H1 (cell line): ENCODE results near the gene PTPRG. TPM values are rescaled to one million over a fixed set of nuclear protein-coding genes. Genes with fewer than 3 reads are reported as not detected.

ENCODE experiments used
- CTCF ChIA-PET: fragments of 300-600 bp; sonication (Branson Sonifier 250); formaldehyde crosslinking; loops from one replicate; lab custom pipeline; 2021; ENCODE audit not compliant: partially characterized antibody; lab: Charles Lee
- POLR2A ChIA-PET: fragments of 300-600 bp; sonication (Branson Sonifier 250); formaldehyde crosslinking; loops from one replicate; lab custom pipeline; 2021; ENCODE audit warnings: inconsistent platforms; ENCODE audit not compliant: partially characterized antibody; lab: Charles Lee
- DNase-seq, 2 experiments: peaks; one replicate each; pipeline versions ENCODE4 v3.0.0 to v3.0.0-alpha.2; 2010 to 2022; ENCODE audit warnings: low spot score in 2 of 2, low read depth in 1 of 2, mixed read lengths in 1 of 2
- FAIRE-seq: peaks from 2 replicates; lab custom pipeline; 2011; peaks lifted over from hg19 to GRCh38; lab: Jason Lieb, UNC
- H2AFZ ChIP-seq: 2 replicates; pipeline ENCODE4 v1.8.1; 2012; ENCODE audit warnings: low read length, inconsistent platforms
- H2AK5ac ChIP-seq: 2 replicates; pipeline ENCODE4 v1.6.1; 2013; ENCODE audit warnings: low read depth, low read length
- H2BK120ac ChIP-seq: replicated peaks from 2 replicates; pipeline ENCODE3; 2013; ENCODE audit warnings: low read depth, low read length, inconsistent platforms
- H2BK12ac ChIP-seq: 2 replicates; pipeline ENCODE4 v1.6.1; 2013; ENCODE audit warnings: low read depth, low read length
- H2BK15ac ChIP-seq: 2 replicates; pipeline ENCODE4 v1.6.1; 2013; ENCODE audit warnings: low read length
- H2BK20ac ChIP-seq: 2 replicates; pipeline ENCODE4 v1.6.1; 2013; ENCODE audit warnings: low read length
- H2BK5ac ChIP-seq: 2 replicates; pipeline ENCODE4 v1.6.1; 2013; ENCODE audit warnings: low read depth, low read length
- H3K14ac ChIP-seq: 2 replicates; pipeline ENCODE4 v1.6.1; 2013; ENCODE audit warnings: inconsistent platforms; ENCODE audit not compliant: insufficient read length
- H3K18ac ChIP-seq: 2 replicates; pipeline ENCODE4 v1.6.1; 2013; ENCODE audit warnings: low read length; ENCODE audit errors: extremely low read depth
- H3K23ac ChIP-seq: 2 replicates; pipeline ENCODE4 v1.6.1; 2013; ENCODE audit warnings: inconsistent platforms; ENCODE audit not compliant: insufficient read length
- H3K23me2 ChIP-seq: 2 replicates; pipeline ENCODE4 v1.6.1; 2013; ENCODE audit warnings: low read depth, low read length
- H3K27ac ChIP-seq: 2 replicates; pipeline ENCODE4 v1.6.1; 2011; ENCODE audit warnings: low read depth, low read length, inconsistent platforms
- H3K27me3 ChIP-seq, 4 experiments: replicated peaks in 1 of 4; 1 replicate in 1 of 4; 2 replicates in 3 of 4; pipeline versions ENCODE4 v1.6.1 to v1.8.1; 2011 to 2013; ENCODE audit warnings: low read length in 3 of 4, mild to moderate bottlenecking in 3 of 4, inconsistent platforms in 2 of 4, mixed read lengths in 2 of 4, moderate library complexity in 1 of 4; ENCODE audit not compliant: control insufficient read depth in 3 of 4, insufficient read depth in 3 of 4; ENCODE audit errors: extremely low read depth in 1 of 4
- H3K36me3 ChIP-seq, 4 experiments: 2 replicates each; pipeline versions ENCODE4 v1.6.1 to v1.8.1; 2011 to 2013; ENCODE audit warnings: mild to moderate bottlenecking in 4 of 4, low read length in 3 of 4, moderate library complexity in 2 of 4, control low read depth in 1 of 4, inconsistent platforms in 1 of 4; ENCODE audit not compliant: insufficient read depth in 4 of 4, control insufficient read depth in 2 of 4
- H3K4ac ChIP-seq: replicated peaks from 2 replicates; pipeline ENCODE3; 2013; ENCODE audit warnings: low read length, low read depth, mixed read lengths, inconsistent platforms; ENCODE audit not compliant: insufficient read length
- H3K4me1 ChIP-seq, 4 experiments: replicated peaks in 1 of 4; 1 replicate in 1 of 4; 2 replicates in 3 of 4; pipeline versions ENCODE4 v1.6.1 to v1.8.1; 2011 to 2013; ENCODE audit warnings: low read length in 3 of 4, inconsistent platforms in 2 of 4, mixed read lengths in 1 of 4; ENCODE audit not compliant: insufficient read depth in 4 of 4, control insufficient read depth in 3 of 4
- H3K4me2 ChIP-seq, 2 experiments: 2 replicates each; pipeline versions ENCODE4 v1.6.1 to v1.8.1; 2011 to 2013; ENCODE audit warnings: low read depth in 2 of 2, low read length in 2 of 2, control low read depth in 1 of 2, inconsistent platforms in 1 of 2, mild to moderate bottlenecking in 1 of 2; ENCODE audit not compliant: insufficient read depth in 1 of 2
- H3K4me3 ChIP-seq, 4 experiments: fragments of 200-600, 300-600 bp in 1 of 4; sonication (generic), shearing (Covaris generic), sonication (Bioruptor Twin) in 1 of 4; 2 replicates each; pipeline versions ENCODE4 v1.5.1 to v1.8.1; 2011 to 2016; ENCODE audit warnings: low read length in 4 of 4, low read depth in 3 of 4, control low read depth in 2 of 4, inconsistent platforms in 2 of 4, mild to moderate bottlenecking in 2 of 4, mixed read lengths in 1 of 4, moderate library complexity in 1 of 4; ENCODE audit not compliant: insufficient read depth in 2 of 4; ENCODE audit errors: extremely low read depth in 1 of 4
- H3K56ac ChIP-seq: replicated peaks from 2 replicates; pipeline ENCODE3; 2013; ENCODE audit warnings: low read depth, mild to moderate bottlenecking, mixed read lengths, low read length, inconsistent platforms; ENCODE audit not compliant: insufficient read length
- H3K79me1 ChIP-seq: 2 replicates; pipeline ENCODE4 v1.6.1; 2013; ENCODE audit warnings: low read depth, low read length, control low read depth
- H3K79me2 ChIP-seq, 2 experiments: 2 replicates each; pipeline versions ENCODE4 v1.6.1 to v1.8.1; 2012 to 2013; ENCODE audit warnings: low read length in 2 of 2, mild to moderate bottlenecking in 2 of 2, inconsistent platforms in 1 of 2; ENCODE audit not compliant: insufficient read depth in 2 of 2, control insufficient read depth in 1 of 2
- H3K9ac ChIP-seq, 4 experiments: replicated peaks in 1 of 4; 1 replicate in 1 of 4; 2 replicates in 3 of 4; pipeline versions ENCODE4 v1.6.1 to v1.8.1; 2011 to 2013; ENCODE audit warnings: low read depth in 3 of 4, low read length in 3 of 4, control low read depth in 2 of 4, mild to moderate bottlenecking in 2 of 4, moderate library complexity in 2 of 4, inconsistent platforms in 1 of 4; ENCODE audit errors: extremely low read depth in 1 of 4
- H3K9me3 ChIP-seq, 2 experiments: 2 replicates each; pipeline versions ENCODE4 v1.6.1 to v1.8.1; 2012 to 2013; ENCODE audit warnings: mild to moderate bottlenecking in 2 of 2, moderate library complexity in 2 of 2, control low read depth in 1 of 2, inconsistent platforms in 1 of 2, low read depth in 1 of 2, low read length in 1 of 2, mixed read lengths in 1 of 2; ENCODE audit not compliant: insufficient read depth in 2 of 2
- H4K20me1 ChIP-seq, 2 experiments: replicated peaks in 1 of 2; 2 replicates each; pipeline versions ENCODE3 to v1.8.1; 2011 to 2013; ENCODE audit warnings: inconsistent platforms in 2 of 2, low read length in 2 of 2, mild to moderate bottlenecking in 1 of 2; ENCODE audit not compliant: insufficient read depth in 2 of 2, control insufficient read depth in 1 of 2
- H4K5ac ChIP-seq: 2 replicates; pipeline ENCODE4 v1.6.1; 2013; ENCODE audit warnings: low read length, low read depth, mixed read lengths, inconsistent platforms; ENCODE audit not compliant: insufficient read length
- H4K8ac ChIP-seq: 2 replicates; pipeline ENCODE4 v1.8.0; 2013; ENCODE audit warnings: mild to moderate bottlenecking, moderate library complexity, low read length, inconsistent platforms; ENCODE audit not compliant: insufficient read depth; ENCODE audit errors: extremely low read depth
- H4K91ac ChIP-seq: replicated peaks from 2 replicates; pipeline ENCODE3; 2013; ENCODE audit warnings: low read length, mixed read lengths, inconsistent platforms; ENCODE audit not compliant: insufficient read length
- CHD1 ChIP-seq: IDR thresholded peaks from 2 replicates; pipeline ENCODE4 v1.6.1; 2012; ENCODE audit warnings: low read depth, low read length, improper control_type of control experiment
- FOSL1 ChIP-seq: IDR thresholded peaks from 2 replicates; pipeline ENCODE4 v1.6.1; 2011; ENCODE audit warnings: mild to moderate bottlenecking, low read depth, low read length, moderate library complexity; ENCODE audit not compliant: insufficient read depth
- NRF1 ChIP-seq: IDR thresholded peaks from 2 replicates; pipeline ENCODE4 v1.6.1; 2011; ENCODE audit warnings: mild to moderate bottlenecking, low read depth, low read length, improper control_type of control experiment
- POLR2AphosphoS5 ChIP-seq: IDR thresholded peaks from 2 replicates; pipeline ENCODE4 v1.6.1; 2011; ENCODE audit warnings: low read depth, low read length
- SAP30 ChIP-seq: fragments of 300-600 bp; sonication (generic); IDR thresholded peaks from 2 replicates; pipeline ENCODE4 v1.7.1; 2012; ENCODE audit warnings: low read length, moderate library complexity, mild to moderate bottlenecking, inconsistent platforms; ENCODE audit not compliant: insufficient read depth, insufficient replicate concordance
- SUZ12 ChIP-seq: fragments of 200-600 bp; sonication (generic); IDR thresholded peaks from 2 replicates; pipeline ENCODE4 v1.6.1; 2012; ENCODE audit warnings: mild to moderate bottlenecking, inconsistent platforms, low read length, moderate library complexity, mixed read lengths
- TAF7 ChIP-seq: optimal IDR thresholded peaks from 2 replicates; pipeline ENCODE3; 2011; ENCODE audit warnings: low read depth, mild to moderate bottlenecking, inconsistent platforms, low read length, moderate library complexity, borderline replicate concordance
- ZNF274 ChIP-seq: IDR thresholded peaks from 2 replicates; pipeline ENCODE4 v1.7.0; 2012; ENCODE audit warnings: low read length, borderline replicate concordance; ENCODE audit errors: extremely low read depth
- WGBS, 2 experiments: shearing (Covaris generic) in 1 of 2; methylation state at CpG; one replicate each; pipeline versions ENCODE4 v1.1.6 to v1.1.7; 2013 to 2015; ENCODE audit warnings: low lambda C conversion rate in 2 of 2, mixed read lengths in 2 of 2, inconsistent platforms in 1 of 2, low coverage in 1 of 2, missing lambda C conversion rate in 1 of 2; ENCODE audit not compliant: insufficient replicate concordance in 2 of 2, insufficient coverage in 1 of 2, insufficient read length in 1 of 2; ENCODE audit errors: extremely low coverage in 1 of 2, missing lambda C conversion rate in 1 of 2; 5-methylcytosine and 5-hydroxymethylcytosine counted together
- polyA plus RNA-seq, 7 experiments: library from polyadenylated mRNA; depleted of rRNA in 3 of 7; stranded (reverse) in 5 of 7; unstranded in 2 of 7; fragments of >200 nt in 5 of 7; fragments of 200-250 nt in 2 of 7; gene quantifications; 1 replicate in 5 of 7; 2 replicates in 1 of 7; 4 replicates in 1 of 7; pipeline versions ENCODE4 v1.2.1 to v1.2.3, GENCODE V29; 2011 to 2013; ENCODE audit warnings: missing spikeins in 2 of 7, mixed read lengths in 2 of 7
- total RNA-seq: library from RNA; stranded (reverse); fragmentation: NEBNext Ultra II Directional; extraction: Animal tissue kit (Norgen Biotek cat#: 25700); gene quantifications from 2 replicates; pipeline ENCODE4 v1.2.1, GENCODE V29; 2021
- TF ChIP-seq, protein P1 (sequence below): IDR thresholded peaks from 2 replicates; pipeline ENCODE4 v1.6.1; 2012; ENCODE audit warnings: inconsistent platforms

The PTPRG gene
- total and polyA plus RNA-seq, 2 of the 8 experiments (the other 6 are each of a cell fraction or from before 2014, with no cell fraction given) = 23.3 to 96.2 TPM

DNA sequence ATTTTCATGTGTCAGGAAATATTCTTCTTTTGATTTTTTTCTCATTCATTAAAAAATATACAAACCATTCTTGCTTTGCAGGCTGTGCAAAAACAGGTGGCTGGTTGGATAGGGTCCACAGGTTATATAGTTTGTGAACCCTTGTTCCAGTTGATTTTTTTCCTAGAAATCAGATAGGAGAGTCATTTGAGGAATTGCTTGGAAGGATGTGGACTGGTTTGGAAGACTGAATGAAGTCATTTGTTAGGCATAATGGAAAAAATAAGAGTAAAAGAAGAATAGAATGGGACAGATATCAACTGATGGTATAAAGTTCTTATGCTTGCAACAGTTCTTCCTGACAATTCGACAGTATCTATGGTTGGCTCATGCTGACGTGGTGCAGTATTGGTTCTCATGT lies 189.4 kb downstream of the PTPRG start:
- no peak overlapping the region for H3K23ac ChIP-seq
- peaks cover 4 to 87% of the 10 kb centered on the region in 2 experiments; a peak in 3 of 4 replicates for H3K79me2 ChIP-seq
- peaks cover 0 to 3% (median 0%) of the 10 kb centered on the region in 4 experiments; a peak in 2 of 7 replicates for H3K4me1 ChIP-seq
- H2BK5ac ChIP-seq = no peak overlapping the region
- no peak overlapping the region for H2BK20ac ChIP-seq
- WGBS, 2 experiments = 97% methylated on average over 2 of the region's 2 CpGs; no CpG with 5 or more reads in 1 of the 2 experiments
- peaks cover 0 to 6% of the 10 kb centered on the region in 2 experiments for H4K20me1 ChIP-seq
- H2AK5ac ChIP-seq = no peak overlapping the region
- peaks cover 16% of the 10 kb centered on the region; the same call in 1 of the 2 replicates for H3K79me1 ChIP-seq
- H3K56ac ChIP-seq = no peak overlapping the region
- no peaks in the 10 kb centered on the region for H3K27me3 ChIP-seq
- no peaks in the 10 kb centered on the region for H3K23me2 ChIP-seq
- peaks cover 0 to 11% (median 1%) of the 10 kb centered on the region in 4 experiments; a peak in 4 of 8 replicates for H3K36me3 ChIP-seq
- H3K4me2 ChIP-seq = no peak overlapping the region
- DNase-seq = no peak
- ChIA-PET POLR2A (no interaction called here), CTCF (no interaction called here)
- H4K5ac ChIP-seq = no peak overlapping the region
- no peak overlapping the region for H2BK120ac ChIP-seq
- H4K91ac ChIP-seq = no peak overlapping the region
- H3K9ac ChIP-seq = no peak overlapping the region
- no peak overlapping the region for H2BK12ac ChIP-seq
- no peak overlapping the region for H3K14ac ChIP-seq
- no peak overlapping the region for H2BK15ac ChIP-seq
- no peak overlapping the region for H3K18ac ChIP-seq
- H4K8ac ChIP-seq = no peak overlapping the region
- no peaks in the 10 kb centered on the region for H3K9me3 ChIP-seq
- H3K4ac ChIP-seq = no peak overlapping the region
- FAIRE-seq = no peak
- no peak overlapping the region for H3K27ac ChIP-seq
- H3K4me3 ChIP-seq = no peak overlapping the region
- TF ChIP-seq, protein P1, sequence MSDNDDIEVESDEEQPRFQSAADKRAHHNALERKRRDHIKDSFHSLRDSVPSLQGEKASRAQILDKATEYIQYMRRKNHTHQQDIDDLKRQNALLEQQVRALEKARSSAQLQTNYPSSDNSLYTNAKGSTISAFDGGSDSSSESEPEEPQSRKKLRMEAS = no peak
- no peak for TF ChIP-seq POLR2AphosphoS5
- no peak for TF ChIP-seq NRF1
- no peak for TF ChIP-seq ZNF274
- TF ChIP-seq SAP30 = no peak
- no peak for TF ChIP-seq TAF7
- no peak for TF ChIP-seq CHD1
- TF ChIP-seq FOSL1 = no peak
- no peak for TF ChIP-seq SUZ12
- H2AFZ ChIP-seq = no peak overlapping the region
